Endothelial cell of umbilical vein (primary cell): Measurements from ENCODE around the gene ARL8A. TPM values are rescaled to one million over a fixed set of nuclear protein-coding genes. Genes with fewer than 3 reads are reported as not detected.

Experiments
- BruUV-seq: library from RNA; stranded (reverse); fragments of 400-500 nt; replicated peaks from 2 replicates; lab custom pipeline; 2021; lab: Mats Ljungman, UMichigan
- CTCF ChIA-PET: fragments of 300-600, 350-600 bp; sonication (Branson Sonifier 250); formaldehyde crosslinking; loops from one replicate; lab custom pipeline; 2021; ENCODE audit warnings: antibody characterized with exemption, inconsistent platforms; lab: Charles Lee
- POLR2A ChIA-PET: fragments of 300-600, 350-600 bp; sonication (Branson Sonifier 250); formaldehyde crosslinking; loops from one replicate; lab custom pipeline; 2021; ENCODE audit warnings: antibody characterized with exemption, inconsistent platforms; lab: Charles Lee
- DNase-seq: peaks from one replicate; pipeline ENCODE4 v3.0.0-alpha.2; 2011; ENCODE audit warnings: low read depth, low spot score
- FAIRE-seq: peaks from 2 replicates; lab custom pipeline; 2011; peaks lifted over from hg19 to GRCh38; lab: Jason Lieb, UNC
- H2AFZ ChIP-seq: 2 replicates; pipeline ENCODE4 v1.6.0; 2012; ENCODE audit warnings: low read depth, low read length, control low read depth, inconsistent platforms
- H3K27ac ChIP-seq: 2 replicates; pipeline ENCODE4 v1.5.1; 2011; ENCODE audit warnings: low read depth, mild to moderate bottlenecking, control low read depth, low read length, moderate library complexity; ENCODE audit not compliant: insufficient read depth
- H3K27me3 ChIP-seq, 2 experiments: 2 replicates each; pipeline versions ENCODE4 v1.6.0 to v1.6.1; 2011; ENCODE audit warnings: low read length in 2 of 2, mixed read lengths in 1 of 2; ENCODE audit not compliant: control insufficient read depth in 2 of 2, insufficient read depth in 2 of 2
- H3K36me3 ChIP-seq, 2 experiments: 2 replicates in 1 of 2; 3 replicates in 1 of 2; pipeline ENCODE4 v1.5.1; 2011; ENCODE audit warnings: low read length in 2 of 2, mild to moderate bottlenecking in 1 of 2, moderate library complexity in 1 of 2; ENCODE audit not compliant: control insufficient read depth in 2 of 2, insufficient read depth in 2 of 2; ENCODE audit errors: extremely low read depth in 1 of 2
- H3K4me1 ChIP-seq: 3 replicates; pipeline ENCODE4 v1.5.1; 2011; ENCODE audit warnings: mild to moderate bottlenecking, low read length; ENCODE audit not compliant: control insufficient read depth, insufficient read depth; ENCODE audit errors: extremely low read depth
- H3K4me2 ChIP-seq: 2 replicates; pipeline ENCODE4 v1.6.1; 2011; ENCODE audit warnings: low read length, control low read depth, mixed read lengths; ENCODE audit not compliant: insufficient read depth
- H3K4me3 ChIP-seq, 3 experiments: fragments of 200-600 bp in 1 of 3; sonication (generic), shearing (Covaris generic) in 1 of 3; replicated peaks in 1 of 3; 2 replicates each; pipeline ENCODE4 v1.5.1; 2011 to 2016; ENCODE audit warnings: control low read depth in 3 of 3, low read length in 3 of 3, mild to moderate bottlenecking in 2 of 3, inconsistent platforms in 1 of 3, low read depth in 1 of 3, moderate library complexity in 1 of 3; ENCODE audit not compliant: insufficient read depth in 1 of 3
- H3K79me2 ChIP-seq: 2 replicates; pipeline ENCODE4 v1.6.0; 2012; ENCODE audit warnings: low read length, inconsistent platforms; ENCODE audit not compliant: control insufficient read depth, insufficient read depth
- H3K9ac ChIP-seq: replicated peaks from 2 replicates; pipeline ENCODE3; 2011; ENCODE audit warnings: low read length, control low read depth; ENCODE audit not compliant: insufficient read depth; ENCODE audit errors: extremely low read depth
- H3K9me1 ChIP-seq: replicated peaks from 3 replicates; pipeline ENCODE4 v1.6.0; 2011; ENCODE audit warnings: mild to moderate bottlenecking, low read length; ENCODE audit not compliant: control insufficient read depth, insufficient read depth; ENCODE audit errors: extremely low read depth
- H3K9me3 ChIP-seq: replicated peaks from 2 replicates; pipeline ENCODE4 v1.5.1; 2012; ENCODE audit warnings: low read length, inconsistent platforms; ENCODE audit not compliant: control insufficient read depth, insufficient read depth
- H4K20me1 ChIP-seq: replicated peaks from 2 replicates; pipeline ENCODE3; 2011; ENCODE audit warnings: mild to moderate bottlenecking, low read length; ENCODE audit not compliant: control insufficient read depth, insufficient read depth; ENCODE audit errors: extremely low read depth
- EZH2 ChIP-seq: IDR thresholded peaks from 2 replicates; pipeline ENCODE4 v1.6.1; 2012; ENCODE audit warnings: borderline replicate concordance, low read depth, mild to moderate bottlenecking, moderate library complexity, low read length, inconsistent platforms; ENCODE audit not compliant: severe bottlenecking
- dilution Hi-C: fragments of 300-500 bp; cut with MboI; formaldehyde crosslinking; loops from one replicate; pipeline ENCODE4 v1.15.0; 2019; ENCODE audit warnings: low sequenced_read_pairs; ENCODE audit not compliant: extremely low pct_ligation_motif_present
- intact Hi-C: fragments of 100-400 bp; cut with micrococcal nuclease; formaldehyde crosslinking; loops from one replicate; pipeline ENCODE4 v1.10.0; 2022
- polyA plus RNA-seq, 4 experiments: library from polyadenylated mRNA; depleted of rRNA in 3 of 4; stranded (reverse) in 3 of 4; unstranded in 1 of 4; fragments of >200 nt; gene quantifications; 2 replicates each; pipeline versions ENCODE4 v1.2.1 to v1.2.3, GENCODE V29; 2011 to 2012; ENCODE audit warnings: missing spikeins in 1 of 4
- total RNA-seq: library from RNA; stranded (reverse); gene quantifications from 2 replicates; pipeline ENCODE4 v1.2.3, GENCODE V29; 2021
- TF ChIP-seq, protein P1 (sequence below), 2 donors: IDR thresholded peaks; 1 replicate in 1 of 2; 2 replicates in 1 of 2; pipeline ENCODE4 v1.5.1; 2011; ENCODE audit warnings: low read length in 2 of 2, mild to moderate bottlenecking in 2 of 2, moderate library complexity in 2 of 2, control low read depth in 1 of 2, inconsistent platforms in 1 of 2, low read depth in 1 of 2; ENCODE audit not compliant: insufficient read depth in 1 of 2; ENCODE audit errors: extremely low read depth in 1 of 2

Gene ARL8A
- total and polyA plus RNA-seq, 2 donors (not counting 3 experiments of a cell fraction or from before 2014, with no cell fraction given): 54.3 to 69.5 TPM

DNA sequence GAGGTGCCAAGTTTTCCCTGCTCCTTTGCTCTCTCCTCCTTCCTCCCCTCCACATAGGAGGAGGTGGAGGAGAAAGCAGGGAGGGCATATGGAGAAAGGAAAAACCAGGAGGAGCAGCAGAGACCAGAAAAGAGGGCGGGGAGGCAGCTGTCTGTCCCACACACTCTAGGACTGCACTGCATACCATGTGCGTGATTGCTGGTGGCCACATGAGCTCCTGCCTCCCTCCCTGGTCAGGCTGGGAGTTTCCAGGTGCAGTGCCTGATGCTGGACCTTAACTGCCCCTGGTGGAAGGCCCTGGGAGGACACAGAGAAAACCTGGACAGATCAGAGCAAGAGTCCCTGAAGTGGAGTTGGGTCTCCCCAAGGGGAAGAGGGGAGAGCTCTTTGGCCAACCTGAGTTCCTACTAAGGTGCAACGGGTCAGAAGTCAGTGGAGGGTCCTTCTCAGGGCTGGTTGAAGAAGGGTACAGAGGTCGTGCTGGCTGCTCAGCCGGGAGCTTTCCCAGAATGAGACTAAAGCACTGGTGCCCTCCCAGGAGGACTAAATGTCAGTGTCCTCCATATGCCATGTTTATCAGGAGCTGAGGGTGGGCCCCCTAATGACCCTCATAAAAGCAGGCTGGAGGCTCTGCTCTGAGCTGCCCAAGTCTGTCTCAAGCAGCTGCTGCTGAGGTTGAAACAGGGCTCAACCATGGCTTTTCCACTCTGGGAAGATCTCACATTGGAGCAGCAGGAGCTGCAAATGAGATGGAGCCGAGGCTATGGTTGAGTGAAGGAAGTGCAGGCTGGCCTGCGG lies 45.6 kb upstream of the ARL8A start:
- H2AFZ ChIP-seq: no peak overlapping the region
- no peak overlapping the region for H3K9ac ChIP-seq
- H3K27me3 ChIP-seq: peaks cover 18 to 20% of the 10 kb centered on the region in 2 experiments
- ChIA-PET CTCF (interaction anchor here (0.8 to 7.7 kb wide), 21 partner anchors 9 to 530 kb away, joined by 3 to 107 read pairs (median 7); partner anchors contain the start of gene UBE2T), POLR2A (interaction anchor here (0.6 kb wide), 1 partner anchor 258 kb away, joined by 3 read pairs; no protein-coding TSS in a partner anchor)
- intact Hi-C loops: loop anchor here (1.0 kb wide), 1 partner anchor 125 kb away; no protein-coding TSS in a partner anchor
- BruUV-seq: no TSS peak
- H3K27ac ChIP-seq: no peak overlapping the region
- H3K9me3 ChIP-seq: no peaks in the 10 kb centered on the region
- DNase-seq (no peak), FAIRE-seq (no peak)
- dilution Hi-C loops: no loop called here
- H3K9me1 ChIP-seq: no peaks in the 10 kb centered on the region
- no peaks in the 10 kb centered on the region for H3K79me2 ChIP-seq
- no peaks in the 10 kb centered on the region for H3K4me1 ChIP-seq
- H3K4me3 ChIP-seq: no peak overlapping the region
- no peak for TF ChIP-seq EZH2
- TF ChIP-seq, protein P1, sequence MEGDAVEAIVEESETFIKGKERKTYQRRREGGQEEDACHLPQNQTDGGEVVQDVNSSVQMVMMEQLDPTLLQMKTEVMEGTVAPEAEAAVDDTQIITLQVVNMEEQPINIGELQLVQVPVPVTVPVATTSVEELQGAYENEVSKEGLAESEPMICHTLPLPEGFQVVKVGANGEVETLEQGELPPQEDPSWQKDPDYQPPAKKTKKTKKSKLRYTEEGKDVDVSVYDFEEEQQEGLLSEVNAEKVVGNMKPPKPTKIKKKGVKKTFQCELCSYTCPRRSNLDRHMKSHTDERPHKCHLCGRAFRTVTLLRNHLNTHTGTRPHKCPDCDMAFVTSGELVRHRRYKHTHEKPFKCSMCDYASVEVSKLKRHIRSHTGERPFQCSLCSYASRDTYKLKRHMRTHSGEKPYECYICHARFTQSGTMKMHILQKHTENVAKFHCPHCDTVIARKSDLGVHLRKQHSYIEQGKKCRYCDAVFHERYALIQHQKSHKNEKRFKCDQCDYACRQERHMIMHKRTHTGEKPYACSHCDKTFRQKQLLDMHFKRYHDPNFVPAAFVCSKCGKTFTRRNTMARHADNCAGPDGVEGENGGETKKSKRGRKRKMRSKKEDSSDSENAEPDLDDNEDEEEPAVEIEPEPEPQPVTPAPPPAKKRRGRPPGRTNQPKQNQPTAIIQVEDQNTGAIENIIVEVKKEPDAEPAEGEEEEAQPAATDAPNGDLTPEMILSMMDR (IDR thresholded peaks at IDR 0.05; ENCODE audit: extremely low read depth in 1 of 2, insufficient read depth in 1 of 2, low read depth in 1 of 2, low read length in 2 of 2): peak in 1 of 2 donors; percentile 25
- no peaks in the 10 kb centered on the region for H4K20me1 ChIP-seq
- no peaks in the 10 kb centered on the region for H3K36me3 ChIP-seq
- H3K4me2 ChIP-seq: no peak overlapping the region
